ENCODE data around the gene RGS12. TPM values are rescaled to one million over a fixed set of nuclear protein-coding genes. Genes with fewer than 3 reads are reported as not detected.

Gene RGS12
- total RNA-seq, 1 experiment from 2014 or later = 36.0 TPM

DNA sequence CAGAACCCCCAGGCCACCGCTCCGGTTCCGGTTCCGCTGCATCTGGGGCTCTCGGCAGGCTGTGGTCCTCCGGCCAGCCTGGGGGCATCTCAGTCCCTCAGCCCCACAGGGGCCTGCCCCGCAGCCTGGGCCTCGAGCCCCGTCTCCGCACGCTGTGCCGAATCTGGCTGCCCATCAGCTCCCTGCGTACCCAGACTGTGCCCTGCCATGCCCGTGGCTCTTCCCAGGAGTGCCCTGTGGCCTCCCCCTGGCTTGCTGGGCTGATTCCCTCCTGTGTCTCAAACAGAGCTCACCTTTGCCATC, 44.7 kb upstream of the RGS12 start:
- Mint-ChIP-seq H3K4me3 (ENCODE audit: unreplicated experiment) (no peak overlapping the region), H3K27ac (ENCODE audit: low read depth, unreplicated experiment) (no peak overlapping the region), H3K4me1 (ENCODE audit: insufficient read depth, unreplicated experiment) (no peaks in the 10 kb centered on the region), H3K27me3 (ENCODE audit: insufficient read depth, unreplicated experiment) (no peaks in the 10 kb centered on the region), H3K36me3 (ENCODE audit: insufficient read depth, unreplicated experiment) (peaks cover 5% of the 10 kb centered on the region), H3K9me3 (ENCODE audit: unreplicated experiment) (no peaks in the 10 kb centered on the region)
- POLR2A ChIA-PET = no interaction called here
- DNase-seq (ENCODE audit: unreplicated experiment) = no peak
- intact Hi-C loops (cut with micrococcal nuclease) = no loop called here
- TF ChIP-seq, protein P1, sequence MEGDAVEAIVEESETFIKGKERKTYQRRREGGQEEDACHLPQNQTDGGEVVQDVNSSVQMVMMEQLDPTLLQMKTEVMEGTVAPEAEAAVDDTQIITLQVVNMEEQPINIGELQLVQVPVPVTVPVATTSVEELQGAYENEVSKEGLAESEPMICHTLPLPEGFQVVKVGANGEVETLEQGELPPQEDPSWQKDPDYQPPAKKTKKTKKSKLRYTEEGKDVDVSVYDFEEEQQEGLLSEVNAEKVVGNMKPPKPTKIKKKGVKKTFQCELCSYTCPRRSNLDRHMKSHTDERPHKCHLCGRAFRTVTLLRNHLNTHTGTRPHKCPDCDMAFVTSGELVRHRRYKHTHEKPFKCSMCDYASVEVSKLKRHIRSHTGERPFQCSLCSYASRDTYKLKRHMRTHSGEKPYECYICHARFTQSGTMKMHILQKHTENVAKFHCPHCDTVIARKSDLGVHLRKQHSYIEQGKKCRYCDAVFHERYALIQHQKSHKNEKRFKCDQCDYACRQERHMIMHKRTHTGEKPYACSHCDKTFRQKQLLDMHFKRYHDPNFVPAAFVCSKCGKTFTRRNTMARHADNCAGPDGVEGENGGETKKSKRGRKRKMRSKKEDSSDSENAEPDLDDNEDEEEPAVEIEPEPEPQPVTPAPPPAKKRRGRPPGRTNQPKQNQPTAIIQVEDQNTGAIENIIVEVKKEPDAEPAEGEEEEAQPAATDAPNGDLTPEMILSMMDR (IDR thresholded peaks at IDR 0.05; ENCODE audit: unreplicated experiment) = no peak
- CTCF ChIA-PET = no interaction called here
- BruUV-seq (replicated peaks) = no TSS peak

- Mint-ChIP-seq H3K4me3 (ENCODE audit: unreplicated experiment) (no peak within 1 kb of the TSS), H3K27ac (ENCODE audit: low read depth, unreplicated experiment) (no peak within 1 kb of the TSS), H3K9me3 (ENCODE audit: unreplicated experiment) (no peaks in the 10 kb centered on the region), H3K4me1 (ENCODE audit: insufficient read depth, unreplicated experiment) (no peaks in the 10 kb centered on the region), H3K27me3 (ENCODE audit: insufficient read depth, unreplicated experiment) (no peaks in the 10 kb centered on the region), H3K36me3 (ENCODE audit: insufficient read depth, unreplicated experiment) (no peaks in the 10 kb centered on the region)
- ChIA-PET POLR2A (no interaction called here), CTCF (interaction anchor here (0.6 kb wide), 1 partner anchor 18 kb away, joined by 3 read pairs; no protein-coding TSS in a partner anchor)
- TF ChIP-seq, protein P1 (IDR thresholded peaks at IDR 0.05; ENCODE audit: unreplicated experiment) = no peak
- no peak for DNase-seq (ENCODE audit: unreplicated experiment)
- intact Hi-C loops (cut with micrococcal nuclease) = no loop called here
- no TSS peak for BruUV-seq (replicated peaks)
Measured at GRCh38 chr4:3248811-3249661, 43.8 kb upstream of the RGS12 start, which contains the start of gene MSANTD1. Gene MSANTD1, plus strand, starts transcription at chr4:3249159. Its CDS starts 64 bp downstream, at chr4:3249223.

GRCh38 chr4:3249711-3250437, 42.9 kb upstream of the RGS12 start:
- intact Hi-C loops (cut with micrococcal nuclease) = no loop called here
- Mint-ChIP-seq H3K4me1 (ENCODE audit: insufficient read depth, unreplicated experiment) (no peaks in the 10 kb centered on the region), H3K27me3 (ENCODE audit: insufficient read depth, unreplicated experiment) (no peaks in the 10 kb centered on the region), H3K4me3 (ENCODE audit: unreplicated experiment) (no peak overlapping the region), H3K36me3 (ENCODE audit: insufficient read depth, unreplicated experiment) (no peaks in the 10 kb centered on the region), H3K27ac (ENCODE audit: low read depth, unreplicated experiment) (no peak overlapping the region), H3K9me3 (ENCODE audit: unreplicated experiment) (no peaks in the 10 kb centered on the region)
- CTCF ChIA-PET = interaction anchor here (0.6 kb wide), 1 partner anchor 19 kb away, joined by 3 read pairs; no protein-coding TSS in a partner anchor
- no TSS peak for BruUV-seq (replicated peaks)
- POLR2A ChIA-PET = no interaction called here
- TF ChIP-seq, protein P1 (IDR thresholded peaks at IDR 0.05; ENCODE audit: unreplicated experiment) = no peak
- DNase-seq (ENCODE audit: unreplicated experiment) = no peak

DNA sequence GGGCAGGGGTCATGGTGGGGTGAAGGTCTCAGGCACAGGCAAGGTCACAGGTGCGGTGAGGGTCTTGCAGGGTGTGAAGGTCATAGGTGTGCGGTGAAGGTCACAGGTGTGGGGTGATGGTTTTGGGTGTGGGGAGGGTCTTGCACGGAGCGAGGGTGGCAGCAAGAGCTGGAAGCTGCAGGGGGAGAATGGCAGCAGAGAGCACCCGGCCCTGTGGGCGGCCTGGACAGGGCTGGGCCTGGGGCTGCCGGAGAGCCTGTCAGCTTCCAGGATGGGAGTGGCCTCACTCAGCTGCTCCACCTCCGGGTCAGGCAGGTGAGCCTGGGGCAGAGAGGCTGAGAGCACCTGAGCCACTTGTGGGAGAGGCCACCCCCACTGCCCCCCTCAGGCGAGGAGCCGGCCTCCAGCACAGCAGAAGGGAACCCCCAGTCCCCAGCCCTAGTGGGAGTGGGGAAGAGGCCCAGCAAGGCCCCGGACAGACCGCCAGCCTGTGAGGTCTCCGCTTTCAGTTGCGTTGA, 42.3 kb upstream of the RGS12 start:
- BruUV-seq (replicated peaks) = no TSS peak
- intact Hi-C loops (cut with micrococcal nuclease) = no loop called here
- Mint-ChIP-seq H3K36me3 (ENCODE audit: insufficient read depth, unreplicated experiment) (no peaks in the 10 kb centered on the region), H3K27me3 (ENCODE audit: insufficient read depth, unreplicated experiment) (no peaks in the 10 kb centered on the region), H3K9me3 (ENCODE audit: unreplicated experiment) (no peaks in the 10 kb centered on the region), H3K4me3 (ENCODE audit: unreplicated experiment) (no peak overlapping the region), H3K27ac (ENCODE audit: low read depth, unreplicated experiment) (no peak overlapping the region), H3K4me1 (ENCODE audit: insufficient read depth, unreplicated experiment) (no peaks in the 10 kb centered on the region)
- ChIA-PET CTCF (no interaction called here), POLR2A (no interaction called here)
- no peak for DNase-seq (ENCODE audit: unreplicated experiment)
- TF ChIP-seq, protein P1 (IDR thresholded peaks at IDR 0.05; ENCODE audit: unreplicated experiment) = no peak

Measured in MCF 10A (cell line).